H1 (cell line): ENCODE results near the gene POLE4. TPM values are rescaled to one million over a fixed set of nuclear protein-coding genes. Genes with fewer than 3 reads are reported as not detected.

Experiments
- CTCF ChIA-PET: fragments of 300-600 bp; sonication (Branson Sonifier 250); formaldehyde crosslinking; loops from one replicate; lab custom pipeline; 2021; ENCODE audit not compliant: partially characterized antibody; lab: Charles Lee
- POLR2A ChIA-PET: fragments of 300-600 bp; sonication (Branson Sonifier 250); formaldehyde crosslinking; loops from one replicate; lab custom pipeline; 2021; ENCODE audit warnings: inconsistent platforms; ENCODE audit not compliant: partially characterized antibody; lab: Charles Lee
- DNase-seq, 2 experiments: peaks; one replicate each; pipeline versions ENCODE4 v3.0.0 to v3.0.0-alpha.2; 2010 to 2022; ENCODE audit warnings: low spot score in 2 of 2, low read depth in 1 of 2, mixed read lengths in 1 of 2
- FAIRE-seq: peaks from 2 replicates; lab custom pipeline; 2011; peaks lifted over from hg19 to GRCh38; lab: Jason Lieb, UNC
- H2AFZ ChIP-seq: 2 replicates; pipeline ENCODE4 v1.8.1; 2012; ENCODE audit warnings: low read length, inconsistent platforms
- H2AK5ac ChIP-seq: 2 replicates; pipeline ENCODE4 v1.6.1; 2013; ENCODE audit warnings: low read depth, low read length
- H2BK120ac ChIP-seq: replicated peaks from 2 replicates; pipeline ENCODE3; 2013; ENCODE audit warnings: low read depth, low read length, inconsistent platforms
- H2BK12ac ChIP-seq: 2 replicates; pipeline ENCODE4 v1.6.1; 2013; ENCODE audit warnings: low read depth, low read length
- H2BK15ac ChIP-seq: 2 replicates; pipeline ENCODE4 v1.6.1; 2013; ENCODE audit warnings: low read length
- H2BK20ac ChIP-seq: 2 replicates; pipeline ENCODE4 v1.6.1; 2013; ENCODE audit warnings: low read length
- H2BK5ac ChIP-seq: 2 replicates; pipeline ENCODE4 v1.6.1; 2013; ENCODE audit warnings: low read depth, low read length
- H3K14ac ChIP-seq: 2 replicates; pipeline ENCODE4 v1.6.1; 2013; ENCODE audit warnings: inconsistent platforms; ENCODE audit not compliant: insufficient read length
- H3K18ac ChIP-seq: 2 replicates; pipeline ENCODE4 v1.6.1; 2013; ENCODE audit warnings: low read length; ENCODE audit errors: extremely low read depth
- H3K23ac ChIP-seq: 2 replicates; pipeline ENCODE4 v1.6.1; 2013; ENCODE audit warnings: inconsistent platforms; ENCODE audit not compliant: insufficient read length
- H3K23me2 ChIP-seq: 2 replicates; pipeline ENCODE4 v1.6.1; 2013; ENCODE audit warnings: low read depth, low read length
- H3K27ac ChIP-seq: 2 replicates; pipeline ENCODE4 v1.6.1; 2011; ENCODE audit warnings: low read depth, low read length, inconsistent platforms
- H3K27me3 ChIP-seq, 4 experiments: replicated peaks in 1 of 4; 1 replicate in 1 of 4; 2 replicates in 3 of 4; pipeline versions ENCODE4 v1.6.1 to v1.8.1; 2011 to 2013; ENCODE audit warnings: low read length in 3 of 4, mild to moderate bottlenecking in 3 of 4, inconsistent platforms in 2 of 4, mixed read lengths in 2 of 4, moderate library complexity in 1 of 4; ENCODE audit not compliant: control insufficient read depth in 3 of 4, insufficient read depth in 3 of 4; ENCODE audit errors: extremely low read depth in 1 of 4
- H3K36me3 ChIP-seq, 4 experiments: 2 replicates each; pipeline versions ENCODE4 v1.6.1 to v1.8.1; 2011 to 2013; ENCODE audit warnings: mild to moderate bottlenecking in 4 of 4, low read length in 3 of 4, moderate library complexity in 2 of 4, control low read depth in 1 of 4, inconsistent platforms in 1 of 4; ENCODE audit not compliant: insufficient read depth in 4 of 4, control insufficient read depth in 2 of 4
- H3K4ac ChIP-seq: replicated peaks from 2 replicates; pipeline ENCODE3; 2013; ENCODE audit warnings: low read length, low read depth, mixed read lengths, inconsistent platforms; ENCODE audit not compliant: insufficient read length
- H3K4me1 ChIP-seq, 4 experiments: replicated peaks in 1 of 4; 1 replicate in 1 of 4; 2 replicates in 3 of 4; pipeline versions ENCODE4 v1.6.1 to v1.8.1; 2011 to 2013; ENCODE audit warnings: low read length in 3 of 4, inconsistent platforms in 2 of 4, mixed read lengths in 1 of 4; ENCODE audit not compliant: insufficient read depth in 4 of 4, control insufficient read depth in 3 of 4
- H3K4me2 ChIP-seq, 2 experiments: 2 replicates each; pipeline versions ENCODE4 v1.6.1 to v1.8.1; 2011 to 2013; ENCODE audit warnings: low read depth in 2 of 2, low read length in 2 of 2, control low read depth in 1 of 2, inconsistent platforms in 1 of 2, mild to moderate bottlenecking in 1 of 2; ENCODE audit not compliant: insufficient read depth in 1 of 2
- H3K4me3 ChIP-seq, 4 experiments: fragments of 200-600, 300-600 bp in 1 of 4; sonication (generic), shearing (Covaris generic), sonication (Bioruptor Twin) in 1 of 4; 2 replicates each; pipeline versions ENCODE4 v1.5.1 to v1.8.1; 2011 to 2016; ENCODE audit warnings: low read length in 4 of 4, low read depth in 3 of 4, control low read depth in 2 of 4, inconsistent platforms in 2 of 4, mild to moderate bottlenecking in 2 of 4, mixed read lengths in 1 of 4, moderate library complexity in 1 of 4; ENCODE audit not compliant: insufficient read depth in 2 of 4; ENCODE audit errors: extremely low read depth in 1 of 4
- H3K56ac ChIP-seq: replicated peaks from 2 replicates; pipeline ENCODE3; 2013; ENCODE audit warnings: low read depth, mild to moderate bottlenecking, mixed read lengths, low read length, inconsistent platforms; ENCODE audit not compliant: insufficient read length
- H3K79me1 ChIP-seq: 2 replicates; pipeline ENCODE4 v1.6.1; 2013; ENCODE audit warnings: low read depth, low read length, control low read depth
- H3K79me2 ChIP-seq, 2 experiments: 2 replicates each; pipeline versions ENCODE4 v1.6.1 to v1.8.1; 2012 to 2013; ENCODE audit warnings: low read length in 2 of 2, mild to moderate bottlenecking in 2 of 2, inconsistent platforms in 1 of 2; ENCODE audit not compliant: insufficient read depth in 2 of 2, control insufficient read depth in 1 of 2
- H3K9ac ChIP-seq, 4 experiments: replicated peaks in 1 of 4; 1 replicate in 1 of 4; 2 replicates in 3 of 4; pipeline versions ENCODE4 v1.6.1 to v1.8.1; 2011 to 2013; ENCODE audit warnings: low read depth in 3 of 4, low read length in 3 of 4, control low read depth in 2 of 4, mild to moderate bottlenecking in 2 of 4, moderate library complexity in 2 of 4, inconsistent platforms in 1 of 4; ENCODE audit errors: extremely low read depth in 1 of 4
- H3K9me3 ChIP-seq, 2 experiments: 2 replicates each; pipeline versions ENCODE4 v1.6.1 to v1.8.1; 2012 to 2013; ENCODE audit warnings: mild to moderate bottlenecking in 2 of 2, moderate library complexity in 2 of 2, control low read depth in 1 of 2, inconsistent platforms in 1 of 2, low read depth in 1 of 2, low read length in 1 of 2, mixed read lengths in 1 of 2; ENCODE audit not compliant: insufficient read depth in 2 of 2
- H4K20me1 ChIP-seq, 2 experiments: replicated peaks in 1 of 2; 2 replicates each; pipeline versions ENCODE3 to v1.8.1; 2011 to 2013; ENCODE audit warnings: inconsistent platforms in 2 of 2, low read length in 2 of 2, mild to moderate bottlenecking in 1 of 2; ENCODE audit not compliant: insufficient read depth in 2 of 2, control insufficient read depth in 1 of 2
- H4K5ac ChIP-seq: 2 replicates; pipeline ENCODE4 v1.6.1; 2013; ENCODE audit warnings: low read length, low read depth, mixed read lengths, inconsistent platforms; ENCODE audit not compliant: insufficient read length
- H4K8ac ChIP-seq: 2 replicates; pipeline ENCODE4 v1.8.0; 2013; ENCODE audit warnings: mild to moderate bottlenecking, moderate library complexity, low read length, inconsistent platforms; ENCODE audit not compliant: insufficient read depth; ENCODE audit errors: extremely low read depth
- H4K91ac ChIP-seq: replicated peaks from 2 replicates; pipeline ENCODE3; 2013; ENCODE audit warnings: low read length, mixed read lengths, inconsistent platforms; ENCODE audit not compliant: insufficient read length
- GTF2F1 ChIP-seq: IDR thresholded peaks from 2 replicates; pipeline ENCODE4 v1.6.1; 2012; ENCODE audit warnings: low read depth, low read length, improper control_type of control experiment, borderline replicate concordance
- POLR2A ChIP-seq, 2 experiments: IDR thresholded peaks; 1 replicate in 1 of 2; 2 replicates in 1 of 2; pipeline ENCODE4 v1.6.1; 2011; ENCODE audit warnings: low read depth in 2 of 2, low read length in 2 of 2, mild to moderate bottlenecking in 2 of 2; ENCODE audit errors: control extremely low read depth in 1 of 2
- TAF7 ChIP-seq: optimal IDR thresholded peaks from 2 replicates; pipeline ENCODE3; 2011; ENCODE audit warnings: low read depth, mild to moderate bottlenecking, inconsistent platforms, low read length, moderate library complexity, borderline replicate concordance
- TBP ChIP-seq: IDR thresholded peaks from 2 replicates; pipeline ENCODE4 v1.6.1; 2011; ENCODE audit warnings: low read depth, low read length, improper control_type of control experiment
- WGBS, 2 experiments: shearing (Covaris generic) in 1 of 2; methylation state at CpG; one replicate each; pipeline versions ENCODE4 v1.1.6 to v1.1.7; 2013 to 2015; ENCODE audit warnings: low lambda C conversion rate in 2 of 2, mixed read lengths in 2 of 2, inconsistent platforms in 1 of 2, low coverage in 1 of 2, missing lambda C conversion rate in 1 of 2; ENCODE audit not compliant: insufficient replicate concordance in 2 of 2, insufficient coverage in 1 of 2, insufficient read length in 1 of 2; ENCODE audit errors: extremely low coverage in 1 of 2, missing lambda C conversion rate in 1 of 2; 5-methylcytosine and 5-hydroxymethylcytosine counted together
- polyA plus RNA-seq, 7 experiments: library from polyadenylated mRNA; depleted of rRNA in 3 of 7; stranded (reverse) in 5 of 7; unstranded in 2 of 7; fragments of >200 nt in 5 of 7; fragments of 200-250 nt in 2 of 7; gene quantifications; 1 replicate in 5 of 7; 2 replicates in 1 of 7; 4 replicates in 1 of 7; pipeline versions ENCODE4 v1.2.1 to v1.2.3, GENCODE V29; 2011 to 2013; ENCODE audit warnings: missing spikeins in 2 of 7, mixed read lengths in 2 of 7
- total RNA-seq: library from RNA; stranded (reverse); fragmentation: NEBNext Ultra II Directional; extraction: Animal tissue kit (Norgen Biotek cat#: 25700); gene quantifications from 2 replicates; pipeline ENCODE4 v1.2.1, GENCODE V29; 2021

The POLE4 gene
- total and polyA plus RNA-seq, 2 of the 8 experiments (the other 6 are each of a cell fraction or from before 2014, with no cell fraction given), result 16.7 to 44.7 TPM

DNA sequence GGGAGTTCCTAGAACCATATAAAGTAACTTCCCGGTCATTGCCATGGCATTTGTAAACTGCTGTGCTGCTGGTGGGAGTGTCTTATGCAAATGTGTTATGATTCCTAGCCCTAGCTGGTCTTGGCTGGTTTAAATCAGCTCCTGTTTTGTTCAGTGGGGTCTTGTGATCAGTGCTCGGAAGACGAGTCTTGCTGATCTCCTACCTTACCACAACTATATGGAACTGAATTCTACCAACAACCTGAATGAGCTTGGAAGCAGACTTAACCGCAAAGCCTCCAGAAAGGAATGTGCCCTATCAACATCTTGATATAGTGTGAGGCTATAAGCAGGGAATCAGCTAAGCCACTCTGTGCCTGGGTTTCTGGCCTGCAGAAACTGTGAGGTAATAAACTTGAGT, 33.5 kb downstream of the POLE4 start:
- no peak for DNase-seq
- H4K20me1 ChIP-seq, result no peaks in the 10 kb centered on the region
- no peaks in the 10 kb centered on the region for H3K27me3 ChIP-seq
- H3K23ac ChIP-seq, result no peak overlapping the region
- H4K5ac ChIP-seq, result no peak overlapping the region
- H2BK120ac ChIP-seq, result no peak overlapping the region
- H3K4me1 ChIP-seq, result peaks cover 1 to 6% (median 3%) of the 10 kb centered on the region in 4 experiments; a peak in 3 of 7 replicates
- peak overlapping the region; percentile 86 for H2BK20ac ChIP-seq
- ChIA-PET POLR2A (interaction anchor here (0.7 to 1.9 kb wide), 4 partner anchors 9 to 44 kb away, joined by 3 to 4 read pairs (median 4); no protein-coding TSS in a partner anchor), CTCF (interaction anchor here (0.9 to 2.5 kb wide), 6 partner anchors 9 to 75 kb away, joined by 3 to 6 read pairs (median 4); no protein-coding TSS in a partner anchor)
- no peaks in the 10 kb centered on the region for H3K36me3 ChIP-seq
- H2BK12ac ChIP-seq, result no peak overlapping the region
- no peaks in the 10 kb centered on the region for H3K23me2 ChIP-seq
- no peak overlapping the region for H3K4ac ChIP-seq
- no peak overlapping the region for H3K27ac ChIP-seq
- no peak overlapping the region for H3K4me2 ChIP-seq
- H2BK15ac ChIP-seq, result 0 out of 2 replicates have a peak overlapping the region, but pooled peaks have one; percentile 53
- no peak overlapping the region for H2BK5ac ChIP-seq
- H3K18ac ChIP-seq, result no peak overlapping the region
- peak overlapping the region; percentile 43; the same call in 1 of the 2 replicates for H2AFZ ChIP-seq
- no peak overlapping the region for H3K9ac ChIP-seq
- H3K9me3 ChIP-seq, result no peaks in the 10 kb centered on the region
- peak; percentile 13 for FAIRE-seq
- H3K79me1 ChIP-seq, result peaks cover 2% of the 10 kb centered on the region
- no peak overlapping the region for H2AK5ac ChIP-seq
- whole genome bisulfite sequencing, 2 experiments, result 85% methylated on average over 4 of the region's 4 CpGs; no CpG with 5 or more reads in 1 of the 2 experiments
- no peak overlapping the region for H3K14ac ChIP-seq
- H4K91ac ChIP-seq, result no peak overlapping the region
- no peaks in the 10 kb centered on the region for H3K79me2 ChIP-seq
- H4K8ac ChIP-seq, result no peak overlapping the region
- TF ChIP-seq TBP (no peak), TAF7 (peak; percentile 78), GTF2F1 (no peak), POLR2A (IDR thresholded peaks at IDR 0.05; ENCODE audit: control extremely low read depth in 1 of 2, low read depth in 2 of 2, low read length in 2 of 2) (peak in 1 of 2 experiments; percentile 52; a peak in 1 of 3 replicates)
- no peak overlapping the region for H3K56ac ChIP-seq
- H3K4me3 ChIP-seq, result no peak overlapping the region
